Activated CD8-positive, alpha-beta memory T cell treated with anti-CD3 and anti-CD28 coated beads, Interleukin-2, amount 50 U/mL, for 48 hours (primary cell): Measurements from ENCODE around the gene PEMT.

Source experiments
- DNase-seq: peaks from one replicate; pipeline ENCODE4 v3.0.0-alpha.2; 2020

Gene PEMT

GRCh38 chr17:17552351-17553216, 38.9 kb downstream of the PEMT start:
- no peak for DNase-seq

- DNase-seq = no peak
Measured at GRCh38 chr17:17551361-17551760, 40.1 kb downstream of the PEMT start.

GRCh38 chr17:17549732-17550366, 41.7 kb downstream of the PEMT start:
- no peak for DNase-seq

- DNase-seq = no peak
Measured at GRCh38 chr17:17548044-17548443, 43.5 kb downstream of the PEMT start.

GRCh38 chr17:17547210-17547764, 44.2 kb downstream of the PEMT start:
- DNase-seq = no peak

- no peak for DNase-seq
Measured at GRCh38 chr17:17546399-17547185, 44.9 kb downstream of the PEMT start.

- no peak for DNase-seq
Measured at GRCh38 chr17:17545984-17546383, 45.5 kb downstream of the PEMT start.

- no peak for DNase-seq
Measured at GRCh38 chr17:17545031-17545820, 46.3 kb downstream of the PEMT start.

GRCh38 chr17:17542906-17543635, 48.4 kb downstream of the PEMT start:
- no peak for DNase-seq

GRCh38 chr17:17541640-17542001, 49.9 kb downstream of the PEMT start:
- no peak for DNase-seq

- DNase-seq = no peak
Measured at GRCh38 chr17:17540935-17541639, 50.4 kb downstream of the PEMT start.

GRCh38 chr17:17540278-17540906, 51.1 kb downstream of the PEMT start:
- DNase-seq = no peak

GRCh38 chr17:17539591-17539990, 51.9 kb downstream of the PEMT start:
- DNase-seq = no peak

GRCh38 chr17:17538417-17539391, 52.8 kb downstream of the PEMT start:
- no peak for DNase-seq

GRCh38 chr17:17537311-17538099, 54.0 kb downstream of the PEMT start:
- DNase-seq = no peak

GRCh38 chr17:17536702-17537101, 54.8 kb downstream of the PEMT start:
- DNase-seq = no peak

GRCh38 chr17:17535957-17536356, 55.6 kb downstream of the PEMT start:
- DNase-seq = no peak

GRCh38 chr17:17533901-17534441, 57.5 kb downstream of the PEMT start:
- DNase-seq = no peak
